GM12878 (cell line): Measurements from ENCODE around the gene RETN.

Experiments used
- CHD2 ChIP-seq: IDR thresholded peaks from 2 replicates; pipeline ENCODE4 v1.6.1; 2011; ENCODE audit warnings: low read depth, low read length, improper control_type of control experiment, borderline replicate concordance
- ETV6 ChIP-seq, 2 experiments: fragments of 450-650 bp in 1 of 2; IDR thresholded peaks in 1 of 2; conservative IDR thresholded peaks in 1 of 2; 2 replicates each; pipeline ENCODE4 v1.6.1; 2014; ENCODE audit warnings: antibody characterized with exemption in 1 of 2, borderline replicate concordance in 1 of 2, low read depth in 1 of 2, mild to moderate bottlenecking in 1 of 2, moderate library complexity in 1 of 2
- NR2C2 ChIP-seq: IDR thresholded peaks from 2 replicates; pipeline ENCODE4 v1.6.1; 2011; ENCODE audit warnings: borderline replicate concordance, low read depth; ENCODE audit not compliant: control insufficient read depth, insufficient read length
- RAD21 ChIP-seq: IDR thresholded peaks from 2 replicates; pipeline ENCODE4 v1.6.1; 2011; ENCODE audit warnings: mild to moderate bottlenecking, low read depth, low read length, moderate library complexity; ENCODE audit not compliant: insufficient read depth
- STAT3 ChIP-seq: IDR thresholded peaks from 2 replicates; pipeline ENCODE4 v1.6.1; 2011; ENCODE audit warnings: low read depth, low read length, improper control_type of control experiment
- TF ChIP-seq, protein P1 (sequence below), 3 experiments: IDR thresholded peaks in 2 of 3; conservative IDR thresholded peaks in 1 of 3; 2 replicates each; pipeline ENCODE4 v1.5.1; 2011; ENCODE audit warnings: low read depth in 3 of 3, low read length in 3 of 3, mild to moderate bottlenecking in 3 of 3, control low read depth in 2 of 3, moderate library complexity in 2 of 3, inconsistent platforms in 1 of 3, mixed read lengths in 1 of 3; ENCODE audit not compliant: control insufficient read depth in 2 of 3, insufficient read depth in 1 of 3; ENCODE audit errors: extremely low read depth in 1 of 3
- TF ChIP-seq, protein P2 (sequence below): fragments of 450-650 bp; IDR thresholded peaks from 2 replicates; pipeline ENCODE4 v1.6.1; 2017; ENCODE audit warnings: mild to moderate bottlenecking, moderate library complexity

DNA sequence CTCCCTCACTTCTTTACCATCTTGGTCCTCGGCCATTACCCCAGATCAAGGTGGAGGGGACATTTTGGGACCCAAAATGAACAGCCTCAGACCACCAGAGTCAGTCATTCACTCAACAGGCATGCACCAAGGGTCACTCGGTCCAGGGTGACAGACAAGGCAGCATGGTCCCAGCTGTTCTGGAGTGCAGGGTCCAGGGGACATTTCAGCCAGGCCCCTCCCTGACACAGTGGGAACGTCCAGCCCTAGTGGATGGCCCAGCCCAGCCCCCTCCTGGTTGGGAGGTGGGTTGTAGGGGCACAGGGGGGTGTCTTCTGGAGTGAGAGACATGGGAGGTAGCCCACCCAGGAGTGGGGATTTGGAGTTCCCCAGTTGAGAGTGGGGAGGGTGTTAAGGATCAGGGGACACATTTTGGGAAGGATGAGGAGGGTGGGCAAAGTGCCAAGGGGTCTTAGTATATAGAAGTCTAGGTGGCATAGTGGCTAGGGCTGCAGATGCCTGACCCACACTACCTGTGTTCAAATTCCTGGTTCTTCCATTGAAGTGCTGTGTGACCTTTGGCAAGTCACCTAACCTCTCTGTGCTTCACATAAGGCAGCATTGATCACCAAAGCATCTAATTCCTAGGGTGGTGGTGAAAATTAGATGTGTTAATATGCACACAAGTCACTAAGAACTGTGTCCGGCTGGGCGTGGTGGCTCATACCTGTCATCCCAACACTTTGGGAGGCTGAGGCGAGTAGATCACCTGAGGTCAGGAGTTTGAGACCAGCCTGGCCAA, 35.6 kb downstream of the RETN start:
- TF ChIP-seq CHD2, result no peak
- TF ChIP-seq, protein P1, sequence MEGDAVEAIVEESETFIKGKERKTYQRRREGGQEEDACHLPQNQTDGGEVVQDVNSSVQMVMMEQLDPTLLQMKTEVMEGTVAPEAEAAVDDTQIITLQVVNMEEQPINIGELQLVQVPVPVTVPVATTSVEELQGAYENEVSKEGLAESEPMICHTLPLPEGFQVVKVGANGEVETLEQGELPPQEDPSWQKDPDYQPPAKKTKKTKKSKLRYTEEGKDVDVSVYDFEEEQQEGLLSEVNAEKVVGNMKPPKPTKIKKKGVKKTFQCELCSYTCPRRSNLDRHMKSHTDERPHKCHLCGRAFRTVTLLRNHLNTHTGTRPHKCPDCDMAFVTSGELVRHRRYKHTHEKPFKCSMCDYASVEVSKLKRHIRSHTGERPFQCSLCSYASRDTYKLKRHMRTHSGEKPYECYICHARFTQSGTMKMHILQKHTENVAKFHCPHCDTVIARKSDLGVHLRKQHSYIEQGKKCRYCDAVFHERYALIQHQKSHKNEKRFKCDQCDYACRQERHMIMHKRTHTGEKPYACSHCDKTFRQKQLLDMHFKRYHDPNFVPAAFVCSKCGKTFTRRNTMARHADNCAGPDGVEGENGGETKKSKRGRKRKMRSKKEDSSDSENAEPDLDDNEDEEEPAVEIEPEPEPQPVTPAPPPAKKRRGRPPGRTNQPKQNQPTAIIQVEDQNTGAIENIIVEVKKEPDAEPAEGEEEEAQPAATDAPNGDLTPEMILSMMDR (IDR thresholded peaks at IDR 0.05 in 2 of 3, conservative IDR thresholded peaks at IDR 0.05 in 1 of 3; ENCODE audit: control insufficient read depth in 2 of 3, extremely low read depth in 1 of 3, insufficient read depth in 1 of 3, low read depth in 3 of 3, low read length in 3 of 3), result no peak
- TF ChIP-seq ETV6 (conservative IDR thresholded peaks at IDR 0.05 in 1 of 2, IDR thresholded peaks at IDR 0.05 in 1 of 2; ENCODE audit: borderline replicate concordance in 1 of 2, low read depth in 1 of 2), result no peak
- no peak for TF ChIP-seq NR2C2
- TF ChIP-seq, protein P2, sequence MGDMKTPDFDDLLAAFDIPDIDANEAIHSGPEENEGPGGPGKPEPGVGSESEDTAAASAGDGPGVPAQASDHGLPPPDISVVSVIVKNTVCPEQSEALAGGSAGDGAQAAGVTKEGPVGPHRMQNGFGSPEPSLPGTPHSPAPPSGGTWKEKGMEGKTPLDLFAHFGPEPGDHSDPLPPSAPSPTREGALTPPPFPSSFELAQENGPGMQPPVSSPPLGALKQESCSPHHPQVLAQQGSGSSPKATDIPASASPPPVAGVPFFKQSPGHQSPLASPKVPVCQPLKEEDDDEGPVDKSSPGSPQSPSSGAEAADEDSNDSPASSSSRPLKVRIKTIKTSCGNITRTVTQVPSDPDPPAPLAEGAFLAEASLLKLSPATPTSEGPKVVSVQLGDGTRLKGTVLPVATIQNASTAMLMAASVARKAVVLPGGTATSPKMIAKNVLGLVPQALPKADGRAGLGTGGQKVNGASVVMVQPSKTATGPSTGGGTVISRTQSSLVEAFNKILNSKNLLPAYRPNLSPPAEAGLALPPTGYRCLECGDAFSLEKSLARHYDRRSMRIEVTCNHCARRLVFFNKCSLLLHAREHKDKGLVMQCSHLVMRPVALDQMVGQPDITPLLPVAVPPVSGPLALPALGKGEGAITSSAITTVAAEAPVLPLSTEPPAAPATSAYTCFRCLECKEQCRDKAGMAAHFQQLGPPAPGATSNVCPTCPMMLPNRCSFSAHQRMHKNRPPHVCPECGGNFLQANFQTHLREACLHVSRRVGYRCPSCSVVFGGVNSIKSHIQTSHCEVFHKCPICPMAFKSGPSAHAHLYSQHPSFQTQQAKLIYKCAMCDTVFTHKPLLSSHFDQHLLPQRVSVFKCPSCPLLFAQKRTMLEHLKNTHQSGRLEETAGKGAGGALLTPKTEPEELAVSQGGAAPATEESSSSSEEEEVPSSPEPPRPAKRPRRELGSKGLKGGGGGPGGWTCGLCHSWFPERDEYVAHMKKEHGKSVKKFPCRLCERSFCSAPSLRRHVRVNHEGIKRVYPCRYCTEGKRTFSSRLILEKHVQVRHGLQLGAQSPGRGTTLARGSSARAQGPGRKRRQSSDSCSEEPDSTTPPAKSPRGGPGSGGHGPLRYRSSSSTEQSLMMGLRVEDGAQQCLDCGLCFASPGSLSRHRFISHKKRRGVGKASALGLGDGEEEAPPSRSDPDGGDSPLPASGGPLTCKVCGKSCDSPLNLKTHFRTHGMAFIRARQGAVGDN, result no peak
- TF ChIP-seq RAD21, result no peak
- no peak for TF ChIP-seq STAT3
